H1 (cell line): ENCODE data around the gene SLC25A53. TPM values are rescaled to one million over a fixed set of nuclear protein-coding genes. Genes with fewer than 3 reads are reported as not detected.
A peak's percentile ranks its signal among the peaks of the same experiment; 100 is the strongest.

Source experiments
- CTCF ChIA-PET: fragments of 300-600 bp; sonication (Branson Sonifier 250); formaldehyde crosslinking; loops from one replicate; lab custom pipeline; 2021; ENCODE audit not compliant: partially characterized antibody; lab: Charles Lee
- POLR2A ChIA-PET: fragments of 300-600 bp; sonication (Branson Sonifier 250); formaldehyde crosslinking; loops from one replicate; lab custom pipeline; 2021; ENCODE audit warnings: inconsistent platforms; ENCODE audit not compliant: partially characterized antibody; lab: Charles Lee
- DNase-seq, 2 experiments: peaks; one replicate each; pipeline versions ENCODE4 v3.0.0 to v3.0.0-alpha.2; 2010 to 2022; ENCODE audit warnings: low spot score in 2 of 2, low read depth in 1 of 2, mixed read lengths in 1 of 2
- FAIRE-seq: peaks from 2 replicates; lab custom pipeline; 2011; peaks lifted over from hg19 to GRCh38; lab: Jason Lieb, UNC
- H2AFZ ChIP-seq: 2 replicates; pipeline ENCODE4 v1.8.1; 2012; ENCODE audit warnings: low read length, inconsistent platforms
- H2AK5ac ChIP-seq: 2 replicates; pipeline ENCODE4 v1.6.1; 2013; ENCODE audit warnings: low read depth, low read length
- H2BK120ac ChIP-seq: replicated peaks from 2 replicates; pipeline ENCODE3; 2013; ENCODE audit warnings: low read depth, low read length, inconsistent platforms
- H2BK12ac ChIP-seq: 2 replicates; pipeline ENCODE4 v1.6.1; 2013; ENCODE audit warnings: low read depth, low read length
- H2BK15ac ChIP-seq: 2 replicates; pipeline ENCODE4 v1.6.1; 2013; ENCODE audit warnings: low read length
- H2BK20ac ChIP-seq: 2 replicates; pipeline ENCODE4 v1.6.1; 2013; ENCODE audit warnings: low read length
- H2BK5ac ChIP-seq: 2 replicates; pipeline ENCODE4 v1.6.1; 2013; ENCODE audit warnings: low read depth, low read length
- H3K14ac ChIP-seq: 2 replicates; pipeline ENCODE4 v1.6.1; 2013; ENCODE audit warnings: inconsistent platforms; ENCODE audit not compliant: insufficient read length
- H3K18ac ChIP-seq: 2 replicates; pipeline ENCODE4 v1.6.1; 2013; ENCODE audit warnings: low read length; ENCODE audit errors: extremely low read depth
- H3K23ac ChIP-seq: 2 replicates; pipeline ENCODE4 v1.6.1; 2013; ENCODE audit warnings: inconsistent platforms; ENCODE audit not compliant: insufficient read length
- H3K23me2 ChIP-seq: 2 replicates; pipeline ENCODE4 v1.6.1; 2013; ENCODE audit warnings: low read depth, low read length
- H3K27ac ChIP-seq: 2 replicates; pipeline ENCODE4 v1.6.1; 2011; ENCODE audit warnings: low read depth, low read length, inconsistent platforms
- H3K27me3 ChIP-seq, 4 experiments: replicated peaks in 1 of 4; 1 replicate in 1 of 4; 2 replicates in 3 of 4; pipeline versions ENCODE4 v1.6.1 to v1.8.1; 2011 to 2013; ENCODE audit warnings: low read length in 3 of 4, mild to moderate bottlenecking in 3 of 4, inconsistent platforms in 2 of 4, mixed read lengths in 2 of 4, moderate library complexity in 1 of 4; ENCODE audit not compliant: control insufficient read depth in 3 of 4, insufficient read depth in 3 of 4; ENCODE audit errors: extremely low read depth in 1 of 4
- H3K36me3 ChIP-seq, 4 experiments: 2 replicates each; pipeline versions ENCODE4 v1.6.1 to v1.8.1; 2011 to 2013; ENCODE audit warnings: mild to moderate bottlenecking in 4 of 4, low read length in 3 of 4, moderate library complexity in 2 of 4, control low read depth in 1 of 4, inconsistent platforms in 1 of 4; ENCODE audit not compliant: insufficient read depth in 4 of 4, control insufficient read depth in 2 of 4
- H3K4ac ChIP-seq: replicated peaks from 2 replicates; pipeline ENCODE3; 2013; ENCODE audit warnings: low read length, low read depth, mixed read lengths, inconsistent platforms; ENCODE audit not compliant: insufficient read length
- H3K4me1 ChIP-seq, 4 experiments: replicated peaks in 1 of 4; 1 replicate in 1 of 4; 2 replicates in 3 of 4; pipeline versions ENCODE4 v1.6.1 to v1.8.1; 2011 to 2013; ENCODE audit warnings: low read length in 3 of 4, inconsistent platforms in 2 of 4, mixed read lengths in 1 of 4; ENCODE audit not compliant: insufficient read depth in 4 of 4, control insufficient read depth in 3 of 4
- H3K4me2 ChIP-seq, 2 experiments: 2 replicates each; pipeline versions ENCODE4 v1.6.1 to v1.8.1; 2011 to 2013; ENCODE audit warnings: low read depth in 2 of 2, low read length in 2 of 2, control low read depth in 1 of 2, inconsistent platforms in 1 of 2, mild to moderate bottlenecking in 1 of 2; ENCODE audit not compliant: insufficient read depth in 1 of 2
- H3K4me3 ChIP-seq, 4 experiments: fragments of 200-600, 300-600 bp in 1 of 4; sonication (generic), shearing (Covaris generic), sonication (Bioruptor Twin) in 1 of 4; 2 replicates each; pipeline versions ENCODE4 v1.5.1 to v1.8.1; 2011 to 2016; ENCODE audit warnings: low read length in 4 of 4, low read depth in 3 of 4, control low read depth in 2 of 4, inconsistent platforms in 2 of 4, mild to moderate bottlenecking in 2 of 4, mixed read lengths in 1 of 4, moderate library complexity in 1 of 4; ENCODE audit not compliant: insufficient read depth in 2 of 4; ENCODE audit errors: extremely low read depth in 1 of 4
- H3K56ac ChIP-seq: replicated peaks from 2 replicates; pipeline ENCODE3; 2013; ENCODE audit warnings: low read depth, mild to moderate bottlenecking, mixed read lengths, low read length, inconsistent platforms; ENCODE audit not compliant: insufficient read length
- H3K79me1 ChIP-seq: 2 replicates; pipeline ENCODE4 v1.6.1; 2013; ENCODE audit warnings: low read depth, low read length, control low read depth
- H3K79me2 ChIP-seq, 2 experiments: 2 replicates each; pipeline versions ENCODE4 v1.6.1 to v1.8.1; 2012 to 2013; ENCODE audit warnings: low read length in 2 of 2, mild to moderate bottlenecking in 2 of 2, inconsistent platforms in 1 of 2; ENCODE audit not compliant: insufficient read depth in 2 of 2, control insufficient read depth in 1 of 2
- H3K9ac ChIP-seq, 4 experiments: replicated peaks in 1 of 4; 1 replicate in 1 of 4; 2 replicates in 3 of 4; pipeline versions ENCODE4 v1.6.1 to v1.8.1; 2011 to 2013; ENCODE audit warnings: low read depth in 3 of 4, low read length in 3 of 4, control low read depth in 2 of 4, mild to moderate bottlenecking in 2 of 4, moderate library complexity in 2 of 4, inconsistent platforms in 1 of 4; ENCODE audit errors: extremely low read depth in 1 of 4
- H3K9me3 ChIP-seq, 2 experiments: 2 replicates each; pipeline versions ENCODE4 v1.6.1 to v1.8.1; 2012 to 2013; ENCODE audit warnings: mild to moderate bottlenecking in 2 of 2, moderate library complexity in 2 of 2, control low read depth in 1 of 2, inconsistent platforms in 1 of 2, low read depth in 1 of 2, low read length in 1 of 2, mixed read lengths in 1 of 2; ENCODE audit not compliant: insufficient read depth in 2 of 2
- H4K20me1 ChIP-seq, 2 experiments: replicated peaks in 1 of 2; 2 replicates each; pipeline versions ENCODE3 to v1.8.1; 2011 to 2013; ENCODE audit warnings: inconsistent platforms in 2 of 2, low read length in 2 of 2, mild to moderate bottlenecking in 1 of 2; ENCODE audit not compliant: insufficient read depth in 2 of 2, control insufficient read depth in 1 of 2
- H4K5ac ChIP-seq: 2 replicates; pipeline ENCODE4 v1.6.1; 2013; ENCODE audit warnings: low read length, low read depth, mixed read lengths, inconsistent platforms; ENCODE audit not compliant: insufficient read length
- H4K8ac ChIP-seq: 2 replicates; pipeline ENCODE4 v1.8.0; 2013; ENCODE audit warnings: mild to moderate bottlenecking, moderate library complexity, low read length, inconsistent platforms; ENCODE audit not compliant: insufficient read depth; ENCODE audit errors: extremely low read depth
- H4K91ac ChIP-seq: replicated peaks from 2 replicates; pipeline ENCODE3; 2013; ENCODE audit warnings: low read length, mixed read lengths, inconsistent platforms; ENCODE audit not compliant: insufficient read length
- CEBPB ChIP-seq: IDR thresholded peaks from 2 replicates; pipeline ENCODE4 v1.6.1; 2012; ENCODE audit warnings: low read depth, low read length
- CHD1 ChIP-seq: IDR thresholded peaks from 2 replicates; pipeline ENCODE4 v1.6.1; 2012; ENCODE audit warnings: low read depth, low read length, improper control_type of control experiment
- EP300 ChIP-seq, 2 experiments: IDR thresholded peaks; 1 replicate in 1 of 2; 2 replicates in 1 of 2; pipeline ENCODE4 v1.6.1; 2011 to 2012; ENCODE audit warnings: low read depth in 2 of 2, low read length in 2 of 2, mild to moderate bottlenecking in 2 of 2, borderline replicate concordance in 1 of 2, inconsistent platforms in 1 of 2, moderate library complexity in 1 of 2
- NANOG ChIP-seq: IDR thresholded peaks from 2 replicates; pipeline ENCODE4 v1.6.1; 2011; ENCODE audit warnings: low read length, low read depth, mild to moderate bottlenecking, inconsistent platforms; ENCODE audit not compliant: insufficient read depth, poor library complexity, severe bottlenecking
- POLR2AphosphoS5 ChIP-seq: IDR thresholded peaks from 2 replicates; pipeline ENCODE4 v1.6.1; 2011; ENCODE audit warnings: low read depth, low read length
- RAD21 ChIP-seq, 2 experiments: IDR thresholded peaks in 1 of 2; conservative IDR thresholded peaks in 1 of 2; 2 replicates each; pipeline ENCODE4 v1.6.1; 2011; ENCODE audit warnings: low read depth in 2 of 2, low read length in 2 of 2, improper control_type of control experiment in 1 of 2, inconsistent platforms in 1 of 2, mild to moderate bottlenecking in 1 of 2, moderate library complexity in 1 of 2
- RBBP5 ChIP-seq: IDR thresholded peaks from 2 replicates; pipeline ENCODE4 v1.7.1; 2012; ENCODE audit warnings: low read depth, mild to moderate bottlenecking, inconsistent platforms, low read length, moderate library complexity, borderline replicate concordance
- SP4 ChIP-seq: IDR thresholded peaks from 2 replicates; pipeline ENCODE4 v1.6.1; 2012; ENCODE audit warnings: low read length, inconsistent platforms
- WGBS, 2 experiments: shearing (Covaris generic) in 1 of 2; methylation state at CpG; one replicate each; pipeline versions ENCODE4 v1.1.6 to v1.1.7; 2013 to 2015; ENCODE audit warnings: low lambda C conversion rate in 2 of 2, mixed read lengths in 2 of 2, inconsistent platforms in 1 of 2, low coverage in 1 of 2, missing lambda C conversion rate in 1 of 2; ENCODE audit not compliant: insufficient replicate concordance in 2 of 2, insufficient coverage in 1 of 2, insufficient read length in 1 of 2; ENCODE audit errors: extremely low coverage in 1 of 2, missing lambda C conversion rate in 1 of 2; 5-methylcytosine and 5-hydroxymethylcytosine counted together
- polyA plus RNA-seq, 7 experiments: library from polyadenylated mRNA; depleted of rRNA in 3 of 7; stranded (reverse) in 5 of 7; unstranded in 2 of 7; fragments of >200 nt in 5 of 7; fragments of 200-250 nt in 2 of 7; gene quantifications; 1 replicate in 5 of 7; 2 replicates in 1 of 7; 4 replicates in 1 of 7; pipeline versions ENCODE4 v1.2.1 to v1.2.3, GENCODE V29; 2011 to 2013; ENCODE audit warnings: missing spikeins in 2 of 7, mixed read lengths in 2 of 7
- total RNA-seq: library from RNA; stranded (reverse); fragmentation: NEBNext Ultra II Directional; extraction: Animal tissue kit (Norgen Biotek cat#: 25700); gene quantifications from 2 replicates; pipeline ENCODE4 v1.2.1, GENCODE V29; 2021
- TF ChIP-seq, protein P1 (sequence below): IDR thresholded peaks from 2 replicates; pipeline ENCODE4 v1.6.1; 2012; ENCODE audit warnings: inconsistent platforms
- TF ChIP-seq, protein P2 (sequence below): IDR thresholded peaks from 2 replicates; pipeline ENCODE4 v1.6.1; 2011; ENCODE audit warnings: low read depth, mild to moderate bottlenecking, low read length; ENCODE audit not compliant: insufficient read depth

Gene SLC25A53
- total and polyA plus RNA-seq, 2 of the 8 experiments (the other 6 are each of a cell fraction or from before 2014, with no cell fraction given): 2.4 to 4.2 TPM

DNA sequence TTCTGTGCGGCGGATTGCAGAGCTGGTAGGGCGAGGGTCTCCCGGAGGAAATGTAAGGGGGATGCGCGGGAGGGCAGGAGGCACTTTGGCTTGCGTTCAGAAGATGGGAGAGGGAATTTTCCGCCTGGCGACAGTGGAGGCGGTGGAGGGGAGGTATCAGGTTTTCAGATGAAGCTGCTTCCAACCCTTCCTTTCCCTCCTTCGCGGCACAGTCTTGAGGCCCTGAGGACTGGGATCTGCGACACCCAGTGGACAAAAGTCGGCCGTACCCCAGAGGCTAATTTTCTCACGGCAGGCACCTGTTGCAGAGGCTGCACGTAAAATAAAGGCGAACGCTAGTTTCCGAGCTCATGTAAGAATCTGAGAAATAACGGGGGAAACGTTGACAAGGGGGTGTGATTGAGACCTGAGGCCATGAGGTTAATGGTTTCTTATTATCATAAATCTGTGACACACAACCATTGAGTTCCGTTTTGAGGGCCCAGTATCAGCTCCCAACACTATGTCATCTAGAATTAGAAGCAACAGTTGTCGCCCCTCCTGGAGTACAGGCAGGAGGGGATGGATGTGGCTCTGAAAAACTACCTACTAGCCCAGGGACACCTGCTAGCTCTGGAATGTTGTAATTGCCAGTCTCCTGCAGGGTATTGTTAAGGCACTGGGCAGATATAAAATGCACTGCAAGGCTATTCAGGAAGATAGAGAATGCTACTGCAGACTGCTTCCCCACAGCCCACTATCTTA lies 43.4 kb downstream of the SLC25A53 start:
- Histone ChIP-seq H2BK20ac (no peak overlapping the region), H3K18ac (no peak overlapping the region; the same call in 1 of the 2 replicates), H3K79me1 (no peaks in the 10 kb centered on the region), H4K20me1 (peaks cover 0 to 5% of the 10 kb centered on the region in 2 experiments), H3K9ac (no peak overlapping the region; a peak in 1 of 7 replicates), H2AFZ (no peak overlapping the region; the same call in 1 of the 2 replicates), H3K23me2 (peaks cover 2% of the 10 kb centered on the region; the same call in 1 of the 2 replicates), H2BK12ac (no peak overlapping the region), H3K4me2 (peak overlapping the region; percentile 76 to 94), H4K8ac (no peak overlapping the region), H4K5ac (no peak overlapping the region), H3K27ac (no peak overlapping the region), H3K79me2 (no peaks in the 10 kb centered on the region), H3K23ac (no peak overlapping the region), H3K4ac (no peak overlapping the region), H2BK120ac (no peak overlapping the region), H3K36me3 (no peaks in the 10 kb centered on the region), H4K91ac (no peak overlapping the region), H2BK15ac (no peak overlapping the region), H3K4me3 (peak overlapping the region; percentile 56 to 75 (median 58)), H3K27me3 (no peaks in the 10 kb centered on the region), H3K4me1 (peaks cover 0 to 9% (median 3%) of the 10 kb centered on the region in 4 experiments; a peak in 4 of 7 replicates), H3K14ac (no peak overlapping the region), H2BK5ac (no peak overlapping the region), H3K56ac (no peak overlapping the region), H3K9me3 (no peaks in the 10 kb centered on the region), H2AK5ac (no peak overlapping the region)
- FAIRE-seq: peak; percentile 75
- DNase-seq: peak in 1 of 2 experiments; percentile 49
- WGBS, 2 experiments: 4% methylated on average over 14 of the region's 24 CpGs; no CpG with 5 or more reads in 1 of the 2 experiments
- ChIA-PET POLR2A (interaction anchor here (1.3 to 1.9 kb wide), 4 partner anchors 9 to 269 kb away, joined by 3 to 10 read pairs (median 6); partner anchors contain the start of gene SLC25A53), CTCF (interaction anchor here (0.8 to 3.2 kb wide), 11 partner anchors 9 to 268 kb away, joined by 3 to 13 read pairs (median 4); no protein-coding TSS in a partner anchor)
- TF ChIP-seq SP4: no peak
- TF ChIP-seq, protein P1, sequence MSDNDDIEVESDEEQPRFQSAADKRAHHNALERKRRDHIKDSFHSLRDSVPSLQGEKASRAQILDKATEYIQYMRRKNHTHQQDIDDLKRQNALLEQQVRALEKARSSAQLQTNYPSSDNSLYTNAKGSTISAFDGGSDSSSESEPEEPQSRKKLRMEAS: peak; percentile 14; the same call in 1 of the 2 replicates
- TF ChIP-seq, protein P2, sequence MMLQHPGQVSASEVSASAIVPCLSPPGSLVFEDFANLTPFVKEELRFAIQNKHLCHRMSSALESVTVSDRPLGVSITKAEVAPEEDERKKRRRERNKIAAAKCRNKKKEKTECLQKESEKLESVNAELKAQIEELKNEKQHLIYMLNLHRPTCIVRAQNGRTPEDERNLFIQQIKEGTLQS: no peak
- TF ChIP-seq RAD21 (IDR thresholded peaks at IDR 0.05 in 1 of 2, conservative IDR thresholded peaks at IDR 0.05 in 1 of 2; ENCODE audit: low read depth in 2 of 2, low read length in 2 of 2): peak; percentile 32 to 55
- TF ChIP-seq RBBP5: no peak
- no peak for TF ChIP-seq POLR2AphosphoS5
- TF ChIP-seq EP300 (IDR thresholded peaks at IDR 0.05; ENCODE audit: borderline replicate concordance in 1 of 2, low read depth in 2 of 2, low read length in 2 of 2): no peak
- no peak for TF ChIP-seq NANOG
- TF ChIP-seq CEBPB: no peak
- TF ChIP-seq CHD1: no peak
